Kidney epithelial cell (primary cell): ENCODE measurements around the gene ZNF512B. TPM values are rescaled to one million over a fixed set of nuclear protein-coding genes. Genes with fewer than 3 reads are reported as not detected.

Experiments
- DNase-seq: peaks from one replicate; pipeline ENCODE4 v3.0.0-alpha.2; 2010; ENCODE audit warnings: low read depth
- H3K27me3 ChIP-seq: 2 replicates; pipeline ENCODE4 v1.6.0; 2011; ENCODE audit warnings: low read length; ENCODE audit not compliant: control insufficient read depth, insufficient read depth
- H3K36me3 ChIP-seq: 2 replicates; pipeline ENCODE4 v1.5.1; 2011; ENCODE audit warnings: low read length; ENCODE audit not compliant: control insufficient read depth, insufficient read depth
- H3K4me3 ChIP-seq: 2 replicates; pipeline ENCODE4 v1.5.1; 2011; ENCODE audit warnings: low read depth, mild to moderate bottlenecking, control low read depth, low read length
- total RNA-seq: library from RNA; depleted of rRNA; stranded (reverse); fragments of >200 nt; gene quantifications from 2 replicates; pipeline ENCODE4 v1.2.3, GENCODE V29; 2015
- TF ChIP-seq, protein P1 (sequence below): IDR thresholded peaks from 2 replicates; pipeline ENCODE4 v1.5.1; 2011; ENCODE audit warnings: mild to moderate bottlenecking, moderate library complexity, low read length, control low read depth, inconsistent platforms; ENCODE audit not compliant: insufficient read depth, poor library complexity, severe bottlenecking

The ZNF512B gene
- total RNA-seq, 1 donor from 2014 or later = 10.8 TPM

DNA sequence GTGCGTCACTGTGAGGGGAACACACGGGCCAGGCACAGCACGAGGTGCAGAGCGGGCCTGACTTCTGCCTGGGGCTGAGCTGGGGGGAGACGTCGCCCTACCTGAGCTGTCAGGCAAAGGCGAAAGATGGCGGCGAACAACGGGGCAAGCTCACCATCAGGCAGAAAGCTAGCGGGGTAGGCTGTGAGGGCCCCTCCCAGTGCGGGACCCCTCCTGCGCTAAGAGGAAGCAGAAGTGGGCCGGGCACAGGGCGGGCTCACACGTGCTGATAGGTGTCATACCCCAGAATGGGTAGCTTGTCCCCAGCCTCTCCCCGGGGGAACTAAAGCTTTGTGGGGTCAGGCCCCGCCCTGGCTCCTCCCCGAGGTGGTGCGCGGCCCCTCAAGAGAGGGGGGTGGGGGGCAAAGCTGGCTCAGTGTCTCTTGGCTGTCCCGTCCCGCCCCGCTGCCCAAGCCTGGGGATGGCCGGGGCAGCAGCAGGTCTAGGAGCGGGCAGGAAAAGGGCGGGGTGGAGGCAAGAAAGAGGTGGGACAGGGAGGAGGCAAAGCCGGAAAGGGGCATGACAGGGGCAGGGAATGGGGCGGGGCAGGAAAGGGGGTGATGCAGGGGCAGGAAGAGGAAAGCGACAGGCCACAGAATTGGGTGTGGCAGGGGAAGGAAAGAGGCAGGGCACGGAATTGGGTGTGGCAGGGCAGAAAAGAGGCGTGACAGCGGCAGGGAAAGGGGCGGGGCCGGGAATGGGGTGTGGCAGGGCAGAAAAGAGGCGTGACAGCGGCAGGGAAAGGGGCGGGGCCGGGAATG is 28.2 kb downstream of the ZNF512B start:
- no peak for DNase-seq
- no peaks in the 10 kb centered on the region for H3K27me3 ChIP-seq
- H3K4me3 ChIP-seq = no peak overlapping the region
- peaks cover 7% of the 10 kb centered on the region for H3K36me3 ChIP-seq
- TF ChIP-seq, protein P1, sequence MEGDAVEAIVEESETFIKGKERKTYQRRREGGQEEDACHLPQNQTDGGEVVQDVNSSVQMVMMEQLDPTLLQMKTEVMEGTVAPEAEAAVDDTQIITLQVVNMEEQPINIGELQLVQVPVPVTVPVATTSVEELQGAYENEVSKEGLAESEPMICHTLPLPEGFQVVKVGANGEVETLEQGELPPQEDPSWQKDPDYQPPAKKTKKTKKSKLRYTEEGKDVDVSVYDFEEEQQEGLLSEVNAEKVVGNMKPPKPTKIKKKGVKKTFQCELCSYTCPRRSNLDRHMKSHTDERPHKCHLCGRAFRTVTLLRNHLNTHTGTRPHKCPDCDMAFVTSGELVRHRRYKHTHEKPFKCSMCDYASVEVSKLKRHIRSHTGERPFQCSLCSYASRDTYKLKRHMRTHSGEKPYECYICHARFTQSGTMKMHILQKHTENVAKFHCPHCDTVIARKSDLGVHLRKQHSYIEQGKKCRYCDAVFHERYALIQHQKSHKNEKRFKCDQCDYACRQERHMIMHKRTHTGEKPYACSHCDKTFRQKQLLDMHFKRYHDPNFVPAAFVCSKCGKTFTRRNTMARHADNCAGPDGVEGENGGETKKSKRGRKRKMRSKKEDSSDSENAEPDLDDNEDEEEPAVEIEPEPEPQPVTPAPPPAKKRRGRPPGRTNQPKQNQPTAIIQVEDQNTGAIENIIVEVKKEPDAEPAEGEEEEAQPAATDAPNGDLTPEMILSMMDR = no peak

DNA sequence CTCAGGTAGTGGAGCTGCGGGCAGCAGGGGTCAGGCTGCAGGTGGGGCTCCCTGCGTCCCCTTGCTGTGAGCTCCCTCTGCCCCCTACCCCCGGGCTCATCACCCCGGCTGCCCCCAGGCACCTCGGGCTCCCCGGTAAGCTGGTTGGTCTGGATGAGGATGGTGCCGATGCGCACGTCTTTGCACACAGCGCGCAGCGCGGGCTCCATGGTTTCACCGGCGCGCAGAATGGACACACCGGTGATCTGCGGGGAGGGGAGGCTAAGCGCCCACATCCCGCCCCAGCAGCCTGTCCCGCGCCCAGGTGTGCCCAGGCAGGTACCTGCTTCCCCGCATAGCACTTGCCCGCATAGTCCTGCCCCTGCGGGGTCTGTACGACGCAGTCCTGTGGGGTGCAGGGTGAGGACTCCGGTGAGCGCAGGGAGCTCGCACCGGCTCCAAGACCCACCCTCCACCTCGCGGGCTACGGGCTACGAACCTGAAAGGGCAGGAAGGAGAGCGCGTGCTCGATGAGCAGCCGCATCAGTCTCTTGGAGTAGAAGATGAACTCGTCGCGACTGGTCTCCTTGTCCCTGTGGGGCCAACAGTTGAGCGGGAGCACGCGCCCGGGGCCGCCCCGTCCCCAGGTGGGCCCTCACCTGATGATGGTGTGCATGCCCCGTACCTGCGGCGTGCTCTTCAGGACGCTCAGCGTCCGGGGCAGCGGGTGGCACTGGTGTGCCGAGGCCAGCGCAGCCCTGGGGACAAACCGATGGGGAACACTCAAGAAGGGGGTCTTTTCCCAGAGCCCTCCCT is 29.1 kb downstream of the ZNF512B start:
- no peaks in the 10 kb centered on the region for H3K27me3 ChIP-seq
- H3K36me3 ChIP-seq = peaks cover 7% of the 10 kb centered on the region
- no peak overlapping the region for H3K4me3 ChIP-seq
- DNase-seq = no peak
- TF ChIP-seq, protein P1 = no peak

DNA sequence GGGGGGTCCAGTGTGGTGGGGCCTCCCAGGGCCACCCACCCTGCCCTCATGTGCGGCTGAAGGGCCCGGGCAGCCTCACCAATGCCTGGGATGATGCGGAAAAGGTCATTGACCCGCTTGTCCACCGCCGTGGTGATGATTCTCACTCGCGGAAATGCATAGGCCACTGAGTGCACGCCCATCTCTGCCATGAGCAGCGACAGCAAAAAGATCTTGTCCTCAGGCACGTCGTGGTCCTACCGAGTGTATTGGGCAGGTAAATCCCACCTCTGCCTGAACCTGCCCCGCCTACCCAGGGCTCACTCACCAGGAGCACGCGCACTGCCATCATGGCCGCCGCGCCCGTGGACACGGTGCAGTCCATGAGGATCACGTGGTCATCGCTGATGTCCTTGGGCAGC is 29.7 kb downstream of the ZNF512B start:
- Histone ChIP-seq H3K4me3 (no peak overlapping the region), H3K27me3 (no peaks in the 10 kb centered on the region), H3K36me3 (peaks cover 10% of the 10 kb centered on the region)
- TF ChIP-seq, protein P1 = no peak
- no peak for DNase-seq

DNA sequence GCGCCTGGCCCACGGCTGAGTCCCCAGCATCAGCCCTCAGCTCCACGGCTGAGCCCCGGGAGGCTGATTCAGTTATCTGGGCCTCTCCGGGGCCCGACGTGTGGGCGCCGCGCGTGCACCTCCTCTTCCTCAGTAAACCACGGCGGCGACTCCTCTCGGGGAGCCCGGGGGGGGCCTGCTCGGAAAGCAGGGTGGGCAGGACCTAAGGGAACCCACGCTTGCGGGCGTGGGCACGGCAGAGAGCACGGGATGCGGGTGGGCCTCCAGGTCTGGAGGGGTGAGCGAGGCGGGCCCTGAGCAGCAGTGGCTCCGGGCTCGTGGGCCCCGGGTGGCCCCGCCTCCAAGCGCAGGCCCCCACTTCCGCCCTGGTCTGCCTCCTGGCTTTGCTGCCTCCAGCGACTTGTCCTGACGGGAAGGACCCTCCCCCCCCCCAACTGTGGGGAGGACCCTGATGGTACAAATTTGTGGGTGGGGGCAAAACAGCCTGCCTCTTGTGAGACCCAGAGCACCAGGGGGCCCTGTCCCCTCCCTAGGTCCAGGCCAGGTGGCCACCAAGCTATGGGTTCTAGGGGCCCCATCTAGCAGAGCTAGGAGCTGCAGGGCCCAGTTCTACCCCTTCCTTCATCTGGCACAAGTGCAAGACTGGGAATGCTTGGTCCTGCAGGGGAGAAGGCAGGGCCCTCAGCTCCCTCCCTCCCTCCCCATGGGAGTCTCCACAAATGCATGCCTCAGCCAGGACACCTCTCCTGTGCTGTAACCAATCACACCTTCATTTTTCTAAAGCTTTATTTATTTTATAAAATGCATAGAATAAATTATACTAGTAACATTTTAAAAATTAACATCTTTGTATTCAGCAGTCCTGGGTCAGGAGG is 30.4 kb downstream of the ZNF512B start:
- H3K4me3 ChIP-seq = no peak overlapping the region
- H3K27me3 ChIP-seq = no peaks in the 10 kb centered on the region
- TF ChIP-seq, protein P1 = no peak
- peaks cover 9% of the 10 kb centered on the region for H3K36me3 ChIP-seq
- DNase-seq = no peak

DNA sequence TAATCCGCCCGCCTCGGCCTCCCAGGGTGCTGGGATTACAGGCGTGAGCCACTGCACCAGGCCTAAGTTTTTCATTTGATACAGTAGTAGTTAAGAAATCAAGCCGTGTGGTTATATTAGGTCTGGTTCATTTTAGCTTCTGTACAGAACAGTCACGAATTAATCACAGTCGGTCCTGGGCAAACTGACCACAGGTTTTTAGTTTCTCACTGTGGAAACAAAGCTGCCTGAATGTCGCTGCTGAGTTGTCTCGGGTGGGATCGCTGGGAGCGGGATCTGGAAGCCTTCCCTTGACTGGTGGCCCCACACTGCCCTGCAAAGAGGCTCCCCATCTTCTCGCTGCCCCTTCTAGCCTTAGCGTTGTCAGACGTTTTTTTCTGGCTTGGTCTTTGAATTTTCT is 32.1 kb downstream of the ZNF512B start:
- Histone ChIP-seq H3K4me3 (no peak overlapping the region), H3K36me3 (peaks cover 5% of the 10 kb centered on the region), H3K27me3 (no peaks in the 10 kb centered on the region)
- TF ChIP-seq, protein P1 = no peak
- DNase-seq = no peak
